A549 (cell line): Measurements from ENCODE around the gene LIAS.

Experiments
- CEBPB ChIP-seq, 2 experiments: fragments of >200 bp in 1 of 2; sonication (Bioruptor Twin) in 1 of 2; formaldehyde crosslinking in 1 of 2; IDR thresholded peaks; 2 replicates each; pipeline ENCODE4 v1.6.1; 2012 to 2016
- EP300 ChIP-seq, 2 experiments: fragments of >200 bp; sonication (Bioruptor Twin); formaldehyde crosslinking; IDR thresholded peaks; 2 replicates in 1 of 2; 3 replicates in 1 of 2; pipeline ENCODE4 v1.6.1; 2016 to 2017
- ESRRA ChIP-seq: fragments of 150-350 bp; IDR thresholded peaks from 2 replicates; pipeline ENCODE4 v1.6.1; 2014; ENCODE audit warnings: mild to moderate bottlenecking, low read length, borderline replicate concordance
- FOSL2 ChIP-seq, 2 experiments: fragments of 450-650 bp in 1 of 2; fragments of >200 bp in 1 of 2; sonication (Bioruptor Twin) in 1 of 2; formaldehyde crosslinking; IDR thresholded peaks; 2 replicates each; pipeline versions ENCODE4 v1.5.0 to v1.6.1; 2016 to 2020; ENCODE audit warnings: mild to moderate bottlenecking in 1 of 2, moderate library complexity in 1 of 2
- MAZ ChIP-seq: fragments of 150-350 bp; IDR thresholded peaks from 2 replicates; pipeline ENCODE4 v1.6.1; 2014; ENCODE audit warnings: antibody characterized with exemption, low read depth, low read length, borderline replicate concordance
- PHF8 ChIP-seq: fragments of 200-600 bp; sonication (generic); IDR thresholded peaks from 2 replicates; pipeline ENCODE4 v1.6.1; 2016; ENCODE audit warnings: low read depth, mild to moderate bottlenecking, antibody characterized with exemption, moderate library complexity, borderline replicate concordance
- POLR2A ChIP-seq: IDR thresholded peaks from 2 replicates; pipeline ENCODE4 v1.6.1; 2012; ENCODE audit warnings: mild to moderate bottlenecking, low read length
- RAD21 ChIP-seq, 2 experiments: fragments of >200 bp in 1 of 2; sonication (Bioruptor Twin) in 1 of 2; formaldehyde crosslinking in 1 of 2; IDR thresholded peaks in 1 of 2; conservative IDR thresholded peaks in 1 of 2; 2 replicates in 1 of 2; 3 replicates in 1 of 2; pipeline ENCODE4 v1.6.1; 2012 to 2018; ENCODE audit warnings: inconsistent platforms in 1 of 2
- TF ChIP-seq, protein P1 (sequence below): fragments of >200 bp; sonication (Bioruptor Twin); formaldehyde crosslinking; IDR thresholded peaks from 3 replicates; pipeline ENCODE4 v1.5.1; 2016
- TF ChIP-seq, protein P2 (sequence below): fragments of 200-600 bp; sonication (generic); IDR thresholded peaks from 2 replicates; pipeline ENCODE4 v1.6.1; 2016; ENCODE audit warnings: antibody characterized with exemption, mild to moderate bottlenecking, moderate library complexity

DNA sequence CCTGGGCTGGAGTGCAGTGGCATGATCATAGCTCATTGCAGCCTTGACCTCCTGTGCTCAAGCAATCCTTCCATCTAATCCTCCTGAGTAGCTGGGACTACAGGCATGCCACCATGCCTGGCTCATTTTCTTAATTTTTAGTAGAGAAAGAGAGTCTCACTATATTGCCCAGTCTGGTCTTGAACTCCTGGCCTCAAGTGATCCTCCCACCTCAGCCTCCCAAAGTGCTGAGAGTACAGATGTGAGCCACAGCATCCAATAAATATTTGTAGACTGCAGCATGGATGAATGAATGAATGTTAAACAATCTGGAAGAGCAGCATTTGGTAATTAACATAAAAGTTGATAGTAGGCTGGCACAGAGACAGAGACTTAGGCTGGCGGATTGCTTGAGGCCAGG lies 32.1 kb upstream of the LIAS start:
- TF ChIP-seq, protein P1, sequence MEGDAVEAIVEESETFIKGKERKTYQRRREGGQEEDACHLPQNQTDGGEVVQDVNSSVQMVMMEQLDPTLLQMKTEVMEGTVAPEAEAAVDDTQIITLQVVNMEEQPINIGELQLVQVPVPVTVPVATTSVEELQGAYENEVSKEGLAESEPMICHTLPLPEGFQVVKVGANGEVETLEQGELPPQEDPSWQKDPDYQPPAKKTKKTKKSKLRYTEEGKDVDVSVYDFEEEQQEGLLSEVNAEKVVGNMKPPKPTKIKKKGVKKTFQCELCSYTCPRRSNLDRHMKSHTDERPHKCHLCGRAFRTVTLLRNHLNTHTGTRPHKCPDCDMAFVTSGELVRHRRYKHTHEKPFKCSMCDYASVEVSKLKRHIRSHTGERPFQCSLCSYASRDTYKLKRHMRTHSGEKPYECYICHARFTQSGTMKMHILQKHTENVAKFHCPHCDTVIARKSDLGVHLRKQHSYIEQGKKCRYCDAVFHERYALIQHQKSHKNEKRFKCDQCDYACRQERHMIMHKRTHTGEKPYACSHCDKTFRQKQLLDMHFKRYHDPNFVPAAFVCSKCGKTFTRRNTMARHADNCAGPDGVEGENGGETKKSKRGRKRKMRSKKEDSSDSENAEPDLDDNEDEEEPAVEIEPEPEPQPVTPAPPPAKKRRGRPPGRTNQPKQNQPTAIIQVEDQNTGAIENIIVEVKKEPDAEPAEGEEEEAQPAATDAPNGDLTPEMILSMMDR, result no peak
- no peak for TF ChIP-seq PHF8
- TF ChIP-seq CEBPB (IDR thresholded peaks at IDR 0.05), result no peak
- TF ChIP-seq MAZ, result no peak
- no peak for TF ChIP-seq POLR2A
- no peak for TF ChIP-seq RAD21 (conservative IDR thresholded peaks at IDR 0.05 in 1 of 2, IDR thresholded peaks at IDR 0.05 in 1 of 2)
- TF ChIP-seq FOSL2 (IDR thresholded peaks at IDR 0.05), result no peak
- no peak for TF ChIP-seq FOSL2 (CRISPR knock-in tag; IDR thresholded peaks at IDR 0.05)
- TF ChIP-seq ESRRA, result no peak
- TF ChIP-seq, protein P2, sequence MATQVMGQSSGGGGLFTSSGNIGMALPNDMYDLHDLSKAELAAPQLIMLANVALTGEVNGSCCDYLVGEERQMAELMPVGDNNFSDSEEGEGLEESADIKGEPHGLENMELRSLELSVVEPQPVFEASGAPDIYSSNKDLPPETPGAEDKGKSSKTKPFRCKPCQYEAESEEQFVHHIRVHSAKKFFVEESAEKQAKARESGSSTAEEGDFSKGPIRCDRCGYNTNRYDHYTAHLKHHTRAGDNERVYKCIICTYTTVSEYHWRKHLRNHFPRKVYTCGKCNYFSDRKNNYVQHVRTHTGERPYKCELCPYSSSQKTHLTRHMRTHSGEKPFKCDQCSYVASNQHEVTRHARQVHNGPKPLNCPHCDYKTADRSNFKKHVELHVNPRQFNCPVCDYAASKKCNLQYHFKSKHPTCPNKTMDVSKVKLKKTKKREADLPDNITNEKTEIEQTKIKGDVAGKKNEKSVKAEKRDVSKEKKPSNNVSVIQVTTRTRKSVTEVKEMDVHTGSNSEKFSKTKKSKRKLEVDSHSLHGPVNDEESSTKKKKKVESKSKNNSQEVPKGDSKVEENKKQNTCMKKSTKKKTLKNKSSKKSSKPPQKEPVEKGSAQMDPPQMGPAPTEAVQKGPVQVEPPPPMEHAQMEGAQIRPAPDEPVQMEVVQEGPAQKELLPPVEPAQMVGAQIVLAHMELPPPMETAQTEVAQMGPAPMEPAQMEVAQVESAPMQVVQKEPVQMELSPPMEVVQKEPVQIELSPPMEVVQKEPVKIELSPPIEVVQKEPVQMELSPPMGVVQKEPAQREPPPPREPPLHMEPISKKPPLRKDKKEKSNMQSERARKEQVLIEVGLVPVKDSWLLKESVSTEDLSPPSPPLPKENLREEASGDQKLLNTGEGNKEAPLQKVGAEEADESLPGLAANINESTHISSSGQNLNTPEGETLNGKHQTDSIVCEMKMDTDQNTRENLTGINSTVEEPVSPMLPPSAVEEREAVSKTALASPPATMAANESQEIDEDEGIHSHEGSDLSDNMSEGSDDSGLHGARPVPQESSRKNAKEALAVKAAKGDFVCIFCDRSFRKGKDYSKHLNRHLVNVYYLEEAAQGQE, result no peak
- no peak for TF ChIP-seq EP300 (IDR thresholded peaks at IDR 0.05)
